MM.1S (cell line): Measurements from ENCODE around the gene AUTS2.

ENCODE experiments used
- EZH2 ChIP-seq: fragments of 300-600 bp; sonication (generic); optimal IDR thresholded peaks from 2 replicates; pipeline ENCODE3; 2017; ENCODE audit warnings: low read depth, mild to moderate bottlenecking, antibody characterized with exemption, low read length, mixed read lengths
- TF ChIP-seq, protein P1 (sequence below): fragments of 300-600 bp; sonication (generic); IDR thresholded peaks from 2 replicates; pipeline ENCODE4 v1.5.1; 2016; ENCODE audit warnings: antibody characterized with exemption, low read length, mixed read lengths

- TF ChIP-seq, protein P1, sequence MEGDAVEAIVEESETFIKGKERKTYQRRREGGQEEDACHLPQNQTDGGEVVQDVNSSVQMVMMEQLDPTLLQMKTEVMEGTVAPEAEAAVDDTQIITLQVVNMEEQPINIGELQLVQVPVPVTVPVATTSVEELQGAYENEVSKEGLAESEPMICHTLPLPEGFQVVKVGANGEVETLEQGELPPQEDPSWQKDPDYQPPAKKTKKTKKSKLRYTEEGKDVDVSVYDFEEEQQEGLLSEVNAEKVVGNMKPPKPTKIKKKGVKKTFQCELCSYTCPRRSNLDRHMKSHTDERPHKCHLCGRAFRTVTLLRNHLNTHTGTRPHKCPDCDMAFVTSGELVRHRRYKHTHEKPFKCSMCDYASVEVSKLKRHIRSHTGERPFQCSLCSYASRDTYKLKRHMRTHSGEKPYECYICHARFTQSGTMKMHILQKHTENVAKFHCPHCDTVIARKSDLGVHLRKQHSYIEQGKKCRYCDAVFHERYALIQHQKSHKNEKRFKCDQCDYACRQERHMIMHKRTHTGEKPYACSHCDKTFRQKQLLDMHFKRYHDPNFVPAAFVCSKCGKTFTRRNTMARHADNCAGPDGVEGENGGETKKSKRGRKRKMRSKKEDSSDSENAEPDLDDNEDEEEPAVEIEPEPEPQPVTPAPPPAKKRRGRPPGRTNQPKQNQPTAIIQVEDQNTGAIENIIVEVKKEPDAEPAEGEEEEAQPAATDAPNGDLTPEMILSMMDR, result no peak
- TF ChIP-seq EZH2, result no peak
These were observed 959.1 kb downstream of the AUTS2 start for GRCh38 chr7:70557338-70557737.
